Natural killer cell (primary cell): ENCODE measurements around the gene SH3BP5L. TPM values are rescaled to one million over a fixed set of nuclear protein-coding genes. Genes with fewer than 3 reads are reported as not detected.

Experiments
- ATAC-seq, 3 donors: fragments of 150-1000 bp in 2 of 3; fragments of 200-7000 bp in 1 of 3; cut with Tn5 transposase; 1 replicate in 1 of 3; 2 replicates in 2 of 3; pipeline ENCODE4 v1.10.0; 2021; ENCODE audit warnings: mild to moderate bottlenecking in 2 of 3, moderate library complexity in 2 of 3
- DNase-seq, 2 donors: peaks; one replicate each; pipeline versions ENCODE4 v3.0.0 to v3.0.0-alpha.2; 2013 to 2021; ENCODE audit warnings: mixed read lengths in 1 of 2
- H3K27ac ChIP-seq: one replicate; pipeline ENCODE4 v1.5.1; 2013; ENCODE audit warnings: mild to moderate bottlenecking, low read length
- H3K27me3 ChIP-seq: one replicate; pipeline ENCODE4 v1.6.1; 2013; ENCODE audit warnings: low read length; ENCODE audit not compliant: control insufficient read depth, insufficient read depth
- H3K36me3 ChIP-seq: one replicate; pipeline ENCODE4 v1.6.1; 2013; ENCODE audit warnings: low read length; ENCODE audit not compliant: control insufficient read depth, insufficient read depth
- H3K4me1 ChIP-seq: one replicate; pipeline ENCODE4 v1.6.1; 2013; ENCODE audit warnings: low read length; ENCODE audit not compliant: control insufficient read depth, insufficient read depth
- H3K4me3 ChIP-seq: one replicate; pipeline ENCODE4 v1.5.1; 2013; ENCODE audit warnings: low read length
- H3K9me3 ChIP-seq: one replicate; pipeline ENCODE4 v1.6.1; 2013; ENCODE audit warnings: low read length; ENCODE audit not compliant: control insufficient read depth, insufficient read depth
- H3K27ac Mint-ChIP-seq, 2 donors: one replicate each; pipeline ENCODE4 v1.8.0; 2022; ENCODE audit warnings: mild to moderate bottlenecking in 2 of 2, mixed read lengths in 2 of 2, moderate library complexity in 1 of 2
- H3K27me3 Mint-ChIP-seq, 2 donors: one replicate each; pipeline ENCODE4 v1.8.0; 2022; ENCODE audit warnings: low read depth in 2 of 2, mixed read lengths in 2 of 2
- H3K36me3 Mint-ChIP-seq: one replicate; pipeline ENCODE4 v1.8.0; 2022; ENCODE audit warnings: mixed read lengths
- H3K4me1 Mint-ChIP-seq, 2 donors: one replicate each; pipeline ENCODE4 v1.8.0; 2022; ENCODE audit warnings: mixed read lengths in 2 of 2
- H3K4me3 Mint-ChIP-seq: one replicate; pipeline ENCODE4 v1.8.0; 2022; ENCODE audit warnings: mild to moderate bottlenecking, moderate library complexity, mixed read lengths
- H3K9me3 Mint-ChIP-seq, 2 donors: one replicate each; pipeline ENCODE4 v1.8.0; 2022; ENCODE audit warnings: mixed read lengths in 2 of 2
- WGBS: methylation state at CpG from one replicate; pipeline ENCODE4 v1.1.7; 2013; ENCODE audit warnings: missing lambda C conversion rate; ENCODE audit not compliant: insufficient coverage; 5-methylcytosine and 5-hydroxymethylcytosine counted together
- intact Hi-C: fragments of 100-400 bp; cut with micrococcal nuclease; formaldehyde crosslinking; loops from one replicate; pipeline ENCODE4 v1.14.2; 2022
- total RNA-seq, 4 donors: library from RNA; stranded (reverse); fragments of 120-200 nt in 1 of 4; gene quantifications; one replicate each; pipeline versions ENCODE4 v1.2.3 to v1.2.4, GENCODE V29; 2013 to 2022
- TF ChIP-seq, protein P1 (sequence below): fragments of 200-600 bp; IDR thresholded peaks from one replicate; pipeline ENCODE4 v1.8.0; 2022; ENCODE audit warnings: antibody characterized with exemption

Gene SH3BP5L
- total RNA-seq, 3 donors from 2014 or later (not counting 1 experiment from before 2014, with no cell fraction given): 19.0 to 27.5 (median 22.9) TPM

DNA sequence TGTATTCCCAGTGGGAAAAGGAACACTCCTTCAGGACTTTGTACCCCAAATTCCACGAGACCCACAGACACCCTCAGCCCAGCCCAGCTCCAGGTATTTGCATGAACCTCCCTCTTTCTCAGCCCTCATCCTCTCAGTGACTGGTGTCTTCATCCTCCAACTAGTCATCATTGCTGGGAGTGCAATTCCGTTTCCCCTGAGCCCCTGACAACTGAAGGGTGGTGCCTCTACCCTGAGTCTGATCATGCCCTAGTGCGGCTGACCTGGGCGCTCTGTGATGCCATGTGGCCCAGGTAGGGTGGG lies 36.9 kb upstream of the SH3BP5L start:
- H3K36me3 ChIP-seq: no peaks in the 10 kb centered on the region
- Mint-ChIP-seq H3K9me3 (no peaks in the 10 kb centered on the region), H3K36me3 (no peaks in the 10 kb centered on the region), H3K27me3 (no peaks in the 10 kb centered on the region), H3K4me3 (peak overlapping the region; percentile 78), H3K27ac (peak overlapping the region; percentile 29 to 68), H3K4me1 (peaks cover 48 to 57% of the 10 kb centered on the region in 2 donors)
- no peaks in the 10 kb centered on the region for H3K27me3 ChIP-seq
- TF ChIP-seq, protein P1, sequence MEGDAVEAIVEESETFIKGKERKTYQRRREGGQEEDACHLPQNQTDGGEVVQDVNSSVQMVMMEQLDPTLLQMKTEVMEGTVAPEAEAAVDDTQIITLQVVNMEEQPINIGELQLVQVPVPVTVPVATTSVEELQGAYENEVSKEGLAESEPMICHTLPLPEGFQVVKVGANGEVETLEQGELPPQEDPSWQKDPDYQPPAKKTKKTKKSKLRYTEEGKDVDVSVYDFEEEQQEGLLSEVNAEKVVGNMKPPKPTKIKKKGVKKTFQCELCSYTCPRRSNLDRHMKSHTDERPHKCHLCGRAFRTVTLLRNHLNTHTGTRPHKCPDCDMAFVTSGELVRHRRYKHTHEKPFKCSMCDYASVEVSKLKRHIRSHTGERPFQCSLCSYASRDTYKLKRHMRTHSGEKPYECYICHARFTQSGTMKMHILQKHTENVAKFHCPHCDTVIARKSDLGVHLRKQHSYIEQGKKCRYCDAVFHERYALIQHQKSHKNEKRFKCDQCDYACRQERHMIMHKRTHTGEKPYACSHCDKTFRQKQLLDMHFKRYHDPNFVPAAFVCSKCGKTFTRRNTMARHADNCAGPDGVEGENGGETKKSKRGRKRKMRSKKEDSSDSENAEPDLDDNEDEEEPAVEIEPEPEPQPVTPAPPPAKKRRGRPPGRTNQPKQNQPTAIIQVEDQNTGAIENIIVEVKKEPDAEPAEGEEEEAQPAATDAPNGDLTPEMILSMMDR: no peak
- peak overlapping the region; percentile 67 for H3K27ac ChIP-seq
- H3K4me3 ChIP-seq: peak overlapping the region; percentile 77
- DNase-seq (no peak), ATAC-seq (no peak)
- H3K9me3 ChIP-seq: no peaks in the 10 kb centered on the region
- H3K4me1 ChIP-seq: peaks cover 32% of the 10 kb centered on the region
- 17% methylated on average over 4 of the region's 4 CpGs for WGBS
- intact Hi-C loops: no loop called here

DNA sequence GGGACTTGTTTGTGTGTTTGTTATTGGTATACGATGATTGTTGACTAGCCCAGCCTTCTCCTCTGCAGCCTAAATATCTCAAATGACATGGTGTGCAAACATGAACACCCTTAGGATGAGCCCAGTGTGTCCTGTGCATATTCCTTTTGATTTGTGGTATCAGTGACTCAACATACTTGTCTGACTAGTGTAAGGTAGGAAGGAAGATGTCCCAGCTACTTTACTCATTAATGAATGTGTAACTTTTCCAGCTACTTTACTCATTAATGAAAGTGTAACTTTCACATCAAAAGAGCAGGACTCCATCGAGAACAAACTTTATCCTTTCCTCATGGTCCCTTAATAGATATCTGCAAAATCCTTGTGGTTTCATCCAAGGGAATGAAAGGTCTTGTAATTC lies 35.9 kb upstream of the SH3BP5L start:
- Mint-ChIP-seq H3K4me1 (peaks cover 48 to 61% of the 10 kb centered on the region in 2 donors), H3K27me3 (no peaks in the 10 kb centered on the region), H3K27ac (peak overlapping the region; percentile 29 to 46), H3K36me3 (no peaks in the 10 kb centered on the region), H3K4me3 (peak overlapping the region; percentile 11), H3K9me3 (no peaks in the 10 kb centered on the region)
- Histone ChIP-seq H3K9me3 (no peaks in the 10 kb centered on the region), H3K36me3 (no peaks in the 10 kb centered on the region), H3K27ac (no peak overlapping the region), H3K27me3 (no peaks in the 10 kb centered on the region), H3K4me1 (peaks cover 41% of the 10 kb centered on the region), H3K4me3 (no peak overlapping the region)
- ATAC-seq (no peak), DNase-seq (no peak)
- intact Hi-C loops: no loop called here
- TF ChIP-seq, protein P1: no peak
- 100% methylated on average over 1 of the region's 2 CpGs for WGBS

DNA sequence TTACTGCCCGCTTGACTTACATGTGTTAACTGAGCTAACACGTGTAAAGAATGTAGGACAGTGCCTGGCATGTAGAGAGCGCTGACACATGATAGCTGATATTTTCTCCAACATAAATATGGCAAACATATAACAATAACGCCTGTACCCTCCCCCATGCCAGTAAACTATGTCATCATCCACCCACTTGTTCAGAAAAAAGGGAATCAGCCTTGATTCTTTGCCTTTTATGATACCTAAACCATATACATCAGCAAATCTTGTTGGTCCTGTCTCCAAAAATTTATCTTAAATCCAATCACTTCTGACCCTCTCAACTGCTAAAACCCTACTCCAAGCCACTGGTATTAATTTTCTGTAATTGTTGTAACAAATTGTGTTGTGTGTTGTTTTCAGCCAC lies 34.3 kb upstream of the SH3BP5L start:
- H3K9me3 Mint-ChIP-seq: no peaks in the 10 kb centered on the region
- 98% methylated on average over 4 of the region's 4 CpGs for WGBS
- Histone ChIP-seq H3K27ac (peak overlapping the region; percentile 92), H3K27me3 (no peaks in the 10 kb centered on the region), H3K4me3 (no peak overlapping the region), H3K4me1 (peaks cover 57% of the 10 kb centered on the region), H3K36me3 (peaks cover 3% of the 10 kb centered on the region), H3K9me3 (no peaks in the 10 kb centered on the region)
- peak overlapping the region; percentile 86 for H3K4me3 Mint-ChIP-seq
- DNase-seq (no peak), ATAC-seq (no peak)
- H3K27ac Mint-ChIP-seq: peak overlapping the region; percentile 90 to 94
- peaks cover 48 to 61% of the 10 kb centered on the region in 2 donors for H3K4me1 Mint-ChIP-seq
- intact Hi-C loops: no loop called here
- TF ChIP-seq, protein P1: no peak
- no peaks in the 10 kb centered on the region for H3K27me3 Mint-ChIP-seq
- H3K36me3 Mint-ChIP-seq: no peaks in the 10 kb centered on the region
